Esophagus squamous epithelium (tissue), 5 donors: ENCODE measurements around the gene FAM241A. TPM values are rescaled to one million over a fixed set of nuclear protein-coding genes. Genes with fewer than 3 reads are reported as not detected.

Experiments used
- DNase-seq: peaks from one replicate; lab custom pipeline; 2025; lab: John Stamatoyannopoulos, UW
- H3K27ac ChIP-seq, 4 donors: fragments of 200-600 bp; sonication (generic); one replicate each; pipeline ENCODE4 v1.5.1; 2016 to 2019; ENCODE audit warnings: mild to moderate bottlenecking in 1 of 4
- H3K27me3 ChIP-seq, 4 donors: fragments of 200-600 bp; sonication (generic); 1 replicate in 3 of 4; 2 replicates in 1 of 4; pipeline versions ENCODE4 v1.5.1 to v1.6.0; 2017 to 2021; ENCODE audit warnings: antibody characterized with exemption in 1 of 4
- H3K36me3 ChIP-seq, 3 donors: fragments of 200-600 bp; sonication (generic); one replicate each; pipeline ENCODE4 v1.5.1; 2016 to 2019
- H3K4me1 ChIP-seq, 3 donors: fragments of 200-600 bp; sonication (generic); one replicate each; pipeline ENCODE4 v1.5.1; 2017 to 2019
- H3K4me3 ChIP-seq, 4 donors: fragments of 200-600 bp; sonication (generic); 1 replicate in 3 of 4; 2 replicates in 1 of 4; pipeline ENCODE4 v1.5.1; 2016 to 2019; ENCODE audit warnings: mild to moderate bottlenecking in 2 of 4, moderate library complexity in 1 of 4
- H3K9me3 ChIP-seq, 3 donors: fragments of 200-600 bp; sonication (generic); one replicate each; pipeline ENCODE4 v1.5.1; 2016 to 2019
- POLR2A ChIP-seq, 4 donors: fragments of 450-650 bp; IDR thresholded peaks; one replicate each; pipeline ENCODE4 v1.6.1; 2017; ENCODE audit warnings: antibody characterized with exemption in 4 of 4, mild to moderate bottlenecking in 4 of 4, moderate library complexity in 3 of 4
- WGBS, 2 donors: methylation state at CpG; one replicate each; pipeline ENCODE4 v1.1.5; 2018; 5-methylcytosine and 5-hydroxymethylcytosine counted together
- intact Hi-C: fragments of 100-400 bp; cut with DNase I; formaldehyde crosslinking; loops from one replicate; pipeline ENCODE4 v1.15.0; 2022
- total RNA-seq, 4 donors: library from RNA; depleted of rRNA; stranded (reverse); fragments of >200 nt; gene quantifications; one replicate each; pipeline ENCODE4 v1.1.0, GENCODE V29; 2016
- TF ChIP-seq, protein P1 (sequence below), 6 experiments: fragments of 450-650 bp in 4 of 6; fragments of 200-600 bp in 2 of 6; sonication (generic) in 2 of 6; IDR thresholded peaks; one replicate each; pipeline ENCODE4 v1.5.1; 2016 to 2019; ENCODE audit warnings: antibody characterized with exemption in 6 of 6, mild to moderate bottlenecking in 4 of 6, moderate library complexity in 4 of 6
- donor health status: DM: yes; HTN: yes; CAD: no.

The FAM241A gene
- total RNA-seq, 4 donors from 2014 or later: 1.3 to 4.7 (median 4.0) TPM

DNA sequence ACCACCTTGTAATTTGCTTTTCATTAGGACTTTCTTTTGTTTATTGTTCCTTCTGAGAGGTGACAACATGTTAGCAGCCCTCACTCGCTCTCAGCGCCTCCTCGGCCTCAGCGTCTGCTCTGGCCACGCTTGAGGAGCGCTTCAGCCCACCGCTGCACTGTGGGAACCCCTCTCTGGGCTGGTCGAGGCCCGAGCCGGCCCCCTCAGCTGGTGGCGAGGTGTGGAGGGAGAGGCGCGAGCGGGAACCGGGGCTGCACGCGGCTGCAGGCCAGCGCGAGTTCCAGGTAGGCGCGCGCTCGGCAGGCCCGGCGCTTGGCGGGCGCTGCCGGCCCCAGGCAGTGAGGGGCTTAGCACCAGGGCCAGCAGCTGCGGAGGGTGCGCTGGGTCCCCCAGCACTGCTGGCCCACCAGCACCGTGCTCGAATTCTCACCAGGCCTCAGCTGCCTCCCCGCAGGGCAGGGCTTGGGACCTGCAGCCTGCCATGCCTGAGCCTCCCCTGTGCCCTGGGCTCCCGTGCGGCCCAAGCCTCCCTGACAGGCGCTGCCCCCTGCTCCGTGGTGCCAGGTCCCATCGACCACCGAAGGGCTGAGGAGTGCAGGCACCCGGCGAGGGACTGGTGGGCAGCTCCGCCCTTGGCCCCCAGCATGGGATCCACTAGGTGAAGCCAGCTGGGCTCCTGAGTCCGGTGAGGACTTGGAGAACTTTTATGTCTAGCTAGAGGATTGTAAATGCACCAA, 77.1 kb downstream of the FAM241A start:
- TF ChIP-seq POLR2A (IDR thresholded peaks at IDR 0.05): no peak
- TF ChIP-seq, protein P1, sequence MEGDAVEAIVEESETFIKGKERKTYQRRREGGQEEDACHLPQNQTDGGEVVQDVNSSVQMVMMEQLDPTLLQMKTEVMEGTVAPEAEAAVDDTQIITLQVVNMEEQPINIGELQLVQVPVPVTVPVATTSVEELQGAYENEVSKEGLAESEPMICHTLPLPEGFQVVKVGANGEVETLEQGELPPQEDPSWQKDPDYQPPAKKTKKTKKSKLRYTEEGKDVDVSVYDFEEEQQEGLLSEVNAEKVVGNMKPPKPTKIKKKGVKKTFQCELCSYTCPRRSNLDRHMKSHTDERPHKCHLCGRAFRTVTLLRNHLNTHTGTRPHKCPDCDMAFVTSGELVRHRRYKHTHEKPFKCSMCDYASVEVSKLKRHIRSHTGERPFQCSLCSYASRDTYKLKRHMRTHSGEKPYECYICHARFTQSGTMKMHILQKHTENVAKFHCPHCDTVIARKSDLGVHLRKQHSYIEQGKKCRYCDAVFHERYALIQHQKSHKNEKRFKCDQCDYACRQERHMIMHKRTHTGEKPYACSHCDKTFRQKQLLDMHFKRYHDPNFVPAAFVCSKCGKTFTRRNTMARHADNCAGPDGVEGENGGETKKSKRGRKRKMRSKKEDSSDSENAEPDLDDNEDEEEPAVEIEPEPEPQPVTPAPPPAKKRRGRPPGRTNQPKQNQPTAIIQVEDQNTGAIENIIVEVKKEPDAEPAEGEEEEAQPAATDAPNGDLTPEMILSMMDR (IDR thresholded peaks at IDR 0.05): no peak
- H3K36me3 ChIP-seq: no peaks in the 10 kb centered on the region
- intact Hi-C loops: loop anchor here (10.0 kb wide), 1 partner anchor 78 kb away; the partner anchor contains the start of gene FAM241A
- no peaks in the 10 kb centered on the region for H3K27me3 ChIP-seq
- no peak overlapping the region for H3K4me3 ChIP-seq
- no peaks in the 10 kb centered on the region for H3K4me1 ChIP-seq
- H3K9me3 ChIP-seq: no peaks in the 10 kb centered on the region
- H3K27ac ChIP-seq: no peak overlapping the region
- WGBS, 2 donors: 94% methylated on average over 7 of the region's 43 CpGs; no CpG with 5 or more reads in 1 of the 2 donors
- no peak for DNase-seq

DNA sequence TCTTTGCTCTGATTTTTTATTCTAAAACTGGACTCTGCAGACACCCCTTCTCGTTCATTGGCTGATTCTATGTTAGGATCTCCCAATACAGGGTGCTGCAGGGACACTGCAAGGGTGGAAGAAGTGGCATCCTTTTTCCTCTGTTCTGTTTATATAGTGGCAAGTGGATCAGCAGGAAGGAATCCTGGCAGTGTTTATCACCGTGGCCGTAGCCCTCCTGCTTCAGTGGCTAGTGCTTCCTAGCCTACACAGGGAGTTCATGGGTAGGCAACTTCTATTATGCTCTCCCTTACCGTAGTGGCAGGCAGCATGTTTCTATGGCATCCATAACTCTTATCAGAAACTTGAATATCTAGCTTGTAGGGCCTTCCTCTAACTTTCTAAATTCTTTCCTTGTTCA, 79.9 kb downstream of the FAM241A start:
- Histone ChIP-seq H3K4me3 (no peak overlapping the region), H3K36me3 (no peaks in the 10 kb centered on the region), H3K4me1 (peaks cover 0 to 4% (median 0%) of the 10 kb centered on the region in 3 donors), H3K9me3 (no peaks in the 10 kb centered on the region), H3K27ac (no peak overlapping the region), H3K27me3 (no peaks in the 10 kb centered on the region)
- intact Hi-C loops: loop anchor here (10.0 kb wide), 1 partner anchor 80 kb away; the partner anchor contains the start of gene FAM241A
- no peak for DNase-seq
- 55 to 63% methylated on average over 4 of the region's 4 CpGs for WGBS, 2 donors
- TF ChIP-seq, protein P1 (IDR thresholded peaks at IDR 0.05): no peak
- no peak for TF ChIP-seq POLR2A (IDR thresholded peaks at IDR 0.05)

DNA sequence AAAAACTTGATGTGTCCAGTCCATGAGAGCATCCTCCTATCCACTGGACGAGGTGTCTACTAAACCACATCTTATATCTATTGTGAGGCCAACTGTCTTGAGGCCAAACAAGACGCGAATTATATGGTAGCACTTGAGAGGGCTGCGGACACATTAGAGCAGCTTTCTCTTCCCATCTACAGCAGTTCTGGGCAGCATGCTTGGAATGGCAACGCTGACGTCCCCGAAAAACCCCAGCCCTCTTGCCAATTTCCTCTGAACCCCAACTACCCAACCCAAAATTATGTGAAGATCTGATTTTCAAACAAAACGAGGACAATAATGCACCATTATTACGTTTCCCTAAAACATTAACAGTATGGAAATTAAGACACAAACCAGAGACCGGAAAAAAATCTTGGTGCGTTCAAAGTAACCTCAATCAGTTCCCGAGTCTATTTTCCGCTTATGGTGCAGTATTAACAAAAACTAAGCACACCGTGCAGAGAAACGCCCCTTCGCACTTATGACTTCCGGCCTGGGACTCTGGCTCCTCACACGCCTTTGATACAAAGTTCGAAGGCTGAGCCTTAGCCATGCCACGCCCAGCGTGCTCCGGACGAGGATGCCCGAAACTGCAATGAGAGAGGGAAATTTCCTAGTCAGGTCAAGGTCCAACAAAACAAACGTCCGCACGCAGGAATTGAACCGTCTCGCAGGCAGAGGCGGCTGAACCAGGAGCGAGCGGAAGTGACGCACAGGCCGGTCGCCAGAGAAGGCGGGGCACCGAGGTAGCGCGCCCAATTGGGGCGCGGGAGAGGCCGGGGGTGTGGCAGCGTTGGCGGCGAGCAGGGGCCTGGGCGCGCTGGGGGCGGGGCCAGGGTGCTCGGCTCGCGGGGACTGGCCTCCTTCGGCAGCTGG, 85.9 kb downstream of the FAM241A start:
- H3K27ac ChIP-seq: peak overlapping the region; percentile 98 to 99 (median 98)
- WGBS, 2 donors: 0 to 1% methylated on average over 17 to 35 of the region's 52 CpGs
- no peaks in the 10 kb centered on the region for H3K27me3 ChIP-seq
- DNase-seq: peak; percentile 82
- TF ChIP-seq, protein P1 (IDR thresholded peaks at IDR 0.05): peak in 1 of 6 experiments; percentile 12
- no peak for TF ChIP-seq POLR2A (IDR thresholded peaks at IDR 0.05)
- H3K4me3 ChIP-seq: peak overlapping the region; percentile 83 to 98 (median 92)
- peaks cover 10 to 42% (median 13%) of the 10 kb centered on the region in 3 donors for H3K4me1 ChIP-seq
- H3K36me3 ChIP-seq: no peaks in the 10 kb centered on the region
- no peaks in the 10 kb centered on the region for H3K9me3 ChIP-seq
- intact Hi-C loops: no loop called here

DNA sequence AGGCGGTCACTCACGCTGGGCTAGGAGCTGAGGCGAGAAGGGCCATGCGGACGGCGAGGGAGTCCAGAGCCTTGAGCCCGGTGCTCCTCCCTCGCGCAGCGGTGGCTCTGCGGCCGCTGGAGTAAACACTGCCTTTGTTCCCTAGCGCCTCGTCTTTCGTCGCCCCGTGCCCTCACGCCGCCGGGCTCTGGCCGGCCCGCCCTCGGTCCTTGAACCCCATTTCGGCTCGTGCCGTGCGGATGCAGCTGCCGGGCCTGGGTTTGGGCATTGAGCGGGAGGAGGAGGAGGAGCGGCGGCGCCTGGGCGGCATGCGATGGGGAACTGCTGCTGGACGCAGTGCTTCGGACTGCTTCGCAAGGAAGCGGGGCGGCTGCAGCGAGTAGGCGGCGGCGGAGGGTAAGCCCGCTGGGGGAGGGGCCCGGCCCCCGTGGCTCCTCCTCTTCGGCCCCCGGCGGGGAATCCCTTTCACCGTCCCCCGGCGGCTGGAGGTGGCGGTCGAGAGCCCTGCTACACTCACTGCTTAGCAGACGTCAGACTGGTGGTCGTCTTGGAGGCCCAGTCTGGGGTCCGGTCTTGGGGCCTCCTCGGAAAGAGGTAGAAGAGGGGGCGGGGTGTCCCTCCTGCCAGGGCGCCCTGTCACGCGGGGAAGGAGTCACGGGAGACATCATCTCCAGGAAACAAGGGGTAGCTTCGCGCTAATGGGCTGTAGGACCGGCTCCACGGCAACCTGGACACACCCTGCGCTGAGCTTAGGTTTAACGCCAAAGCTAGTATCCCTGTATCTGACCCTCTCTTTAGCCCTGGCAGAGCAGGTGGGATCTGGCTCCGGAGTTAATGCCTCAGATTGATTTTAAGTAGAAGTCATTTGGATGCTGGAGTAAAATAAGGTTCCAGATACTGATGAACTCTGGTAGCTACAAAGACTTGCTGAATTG, 86.8 kb downstream of the FAM241A start, which contains the start of gene AP1AR:
Gene AP1AR (plus strand): TSS at position 9 of the 935 bp plus-strand sequence. CDS start 305 bp downstream, at position 314.
- peak within 1 kb of the TSS; percentile 98 to 99 (median 98) for H3K27ac ChIP-seq
- WGBS, 2 donors: 0% methylated on average over 1 of the region's 70 CpGs; no CpG with 5 or more reads in 1 of the 2 donors
- TF ChIP-seq, protein P1 (IDR thresholded peaks at IDR 0.05): peak in 3 of 6 experiments; percentile 14 to 28 (median 21)
- TF ChIP-seq POLR2A (IDR thresholded peaks at IDR 0.05): peak in 3 of 4 donors; percentile 33 to 94 (median 85)
- intact Hi-C loops: no loop called here
- peaks cover 0 to under 1% (median 0%) of the 10 kb centered on the region in 3 donors for H3K36me3 ChIP-seq
- H3K4me3 ChIP-seq: peak within 1 kb of the TSS; percentile 83 to 98 (median 92)
- peak; percentile 46 for DNase-seq
- H3K9me3 ChIP-seq: no peaks in the 10 kb centered on the region
- H3K27me3 ChIP-seq: no peaks in the 10 kb centered on the region
- peaks cover 10 to 42% (median 13%) of the 10 kb centered on the region in 3 donors for H3K4me1 ChIP-seq
